ENCODE data around the gene VPS9D1. TPM values are rescaled to one million over a fixed set of nuclear protein-coding genes. Genes with fewer than 3 reads are reported as not detected.
A peak's percentile ranks its signal among the peaks of the same experiment; 100 is the strongest.

The VPS9D1 gene
- total and polyA plus RNA-seq, 2 experiments from 2014 or later, result 2.1 to 2.2 TPM

DNA sequence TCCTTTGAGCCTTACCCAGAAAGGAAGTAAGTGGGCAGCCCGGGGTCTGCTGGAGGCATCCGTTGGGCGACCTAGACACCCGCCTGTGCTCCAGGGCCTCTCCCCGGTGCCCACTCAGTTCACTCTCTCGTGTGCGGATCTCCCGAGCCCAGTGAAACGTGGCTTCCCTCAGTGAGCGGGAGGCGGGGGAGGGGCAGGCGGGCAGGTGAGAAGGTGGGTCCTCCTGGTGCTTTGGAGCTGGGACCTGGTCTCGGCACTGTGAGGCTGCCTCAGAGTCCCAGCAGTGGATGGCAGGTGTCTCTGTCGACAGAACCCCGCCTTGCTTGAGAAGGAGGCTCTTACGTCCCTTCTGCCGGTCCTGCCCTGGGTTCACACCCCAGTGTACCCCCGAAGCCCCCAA, 8.6 kb upstream of the VPS9D1 start:
- 0 out of 3 replicates have a peak, but pooled peaks have one; percentile 4 for ATAC-seq
- peaks cover 49% of the 10 kb centered on the region for H3K36me3 Mint-ChIP-seq (ENCODE audit: low read depth)
- H3K79me2 ChIP-seq (replicated peaks; ENCODE audit: insufficient read depth), result no peaks in the 10 kb centered on the region
- peaks cover 11% of the 10 kb centered on the region; the same call in 1 of the 2 replicates for H3K27me3 ChIP-seq (ENCODE audit: insufficient read depth)
- H2AFZ ChIP-seq, result no peak overlapping the region
- H3K4me3 ChIP-seq, result no peak overlapping the region
- DNase-seq (ENCODE audit: low spot score), result no peak
- H3K4me1 Mint-ChIP-seq, result peaks cover 14% of the 10 kb centered on the region
- H3K27ac Mint-ChIP-seq, result no peak overlapping the region
- no peak for TF ChIP-seq NANOG (IDR thresholded peaks at IDR 0.05; ENCODE audit: borderline replicate concordance)
- TF ChIP-seq, protein P1, sequence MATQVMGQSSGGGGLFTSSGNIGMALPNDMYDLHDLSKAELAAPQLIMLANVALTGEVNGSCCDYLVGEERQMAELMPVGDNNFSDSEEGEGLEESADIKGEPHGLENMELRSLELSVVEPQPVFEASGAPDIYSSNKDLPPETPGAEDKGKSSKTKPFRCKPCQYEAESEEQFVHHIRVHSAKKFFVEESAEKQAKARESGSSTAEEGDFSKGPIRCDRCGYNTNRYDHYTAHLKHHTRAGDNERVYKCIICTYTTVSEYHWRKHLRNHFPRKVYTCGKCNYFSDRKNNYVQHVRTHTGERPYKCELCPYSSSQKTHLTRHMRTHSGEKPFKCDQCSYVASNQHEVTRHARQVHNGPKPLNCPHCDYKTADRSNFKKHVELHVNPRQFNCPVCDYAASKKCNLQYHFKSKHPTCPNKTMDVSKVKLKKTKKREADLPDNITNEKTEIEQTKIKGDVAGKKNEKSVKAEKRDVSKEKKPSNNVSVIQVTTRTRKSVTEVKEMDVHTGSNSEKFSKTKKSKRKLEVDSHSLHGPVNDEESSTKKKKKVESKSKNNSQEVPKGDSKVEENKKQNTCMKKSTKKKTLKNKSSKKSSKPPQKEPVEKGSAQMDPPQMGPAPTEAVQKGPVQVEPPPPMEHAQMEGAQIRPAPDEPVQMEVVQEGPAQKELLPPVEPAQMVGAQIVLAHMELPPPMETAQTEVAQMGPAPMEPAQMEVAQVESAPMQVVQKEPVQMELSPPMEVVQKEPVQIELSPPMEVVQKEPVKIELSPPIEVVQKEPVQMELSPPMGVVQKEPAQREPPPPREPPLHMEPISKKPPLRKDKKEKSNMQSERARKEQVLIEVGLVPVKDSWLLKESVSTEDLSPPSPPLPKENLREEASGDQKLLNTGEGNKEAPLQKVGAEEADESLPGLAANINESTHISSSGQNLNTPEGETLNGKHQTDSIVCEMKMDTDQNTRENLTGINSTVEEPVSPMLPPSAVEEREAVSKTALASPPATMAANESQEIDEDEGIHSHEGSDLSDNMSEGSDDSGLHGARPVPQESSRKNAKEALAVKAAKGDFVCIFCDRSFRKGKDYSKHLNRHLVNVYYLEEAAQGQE (IDR thresholded peaks at IDR 0.05; ENCODE audit: unreplicated experiment), result no peak
- TF ChIP-seq, protein P2, sequence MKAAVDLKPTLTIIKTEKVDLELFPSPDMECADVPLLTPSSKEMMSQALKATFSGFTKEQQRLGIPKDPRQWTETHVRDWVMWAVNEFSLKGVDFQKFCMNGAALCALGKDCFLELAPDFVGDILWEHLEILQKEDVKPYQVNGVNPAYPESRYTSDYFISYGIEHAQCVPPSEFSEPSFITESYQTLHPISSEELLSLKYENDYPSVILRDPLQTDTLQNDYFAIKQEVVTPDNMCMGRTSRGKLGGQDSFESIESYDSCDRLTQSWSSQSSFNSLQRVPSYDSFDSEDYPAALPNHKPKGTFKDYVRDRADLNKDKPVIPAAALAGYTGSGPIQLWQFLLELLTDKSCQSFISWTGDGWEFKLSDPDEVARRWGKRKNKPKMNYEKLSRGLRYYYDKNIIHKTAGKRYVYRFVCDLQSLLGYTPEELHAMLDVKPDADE (IDR thresholded peaks at IDR 0.05), result no peak
- no peak for TF ChIP-seq POLR2AphosphoS5 (IDR thresholded peaks at IDR 0.05; ENCODE audit: low read depth)
- no peak for TF ChIP-seq CREB1 (CRISPR knock-in tag; IDR thresholded peaks at IDR 0.05; ENCODE audit: low read depth)
- TF ChIP-seq, protein P3, sequence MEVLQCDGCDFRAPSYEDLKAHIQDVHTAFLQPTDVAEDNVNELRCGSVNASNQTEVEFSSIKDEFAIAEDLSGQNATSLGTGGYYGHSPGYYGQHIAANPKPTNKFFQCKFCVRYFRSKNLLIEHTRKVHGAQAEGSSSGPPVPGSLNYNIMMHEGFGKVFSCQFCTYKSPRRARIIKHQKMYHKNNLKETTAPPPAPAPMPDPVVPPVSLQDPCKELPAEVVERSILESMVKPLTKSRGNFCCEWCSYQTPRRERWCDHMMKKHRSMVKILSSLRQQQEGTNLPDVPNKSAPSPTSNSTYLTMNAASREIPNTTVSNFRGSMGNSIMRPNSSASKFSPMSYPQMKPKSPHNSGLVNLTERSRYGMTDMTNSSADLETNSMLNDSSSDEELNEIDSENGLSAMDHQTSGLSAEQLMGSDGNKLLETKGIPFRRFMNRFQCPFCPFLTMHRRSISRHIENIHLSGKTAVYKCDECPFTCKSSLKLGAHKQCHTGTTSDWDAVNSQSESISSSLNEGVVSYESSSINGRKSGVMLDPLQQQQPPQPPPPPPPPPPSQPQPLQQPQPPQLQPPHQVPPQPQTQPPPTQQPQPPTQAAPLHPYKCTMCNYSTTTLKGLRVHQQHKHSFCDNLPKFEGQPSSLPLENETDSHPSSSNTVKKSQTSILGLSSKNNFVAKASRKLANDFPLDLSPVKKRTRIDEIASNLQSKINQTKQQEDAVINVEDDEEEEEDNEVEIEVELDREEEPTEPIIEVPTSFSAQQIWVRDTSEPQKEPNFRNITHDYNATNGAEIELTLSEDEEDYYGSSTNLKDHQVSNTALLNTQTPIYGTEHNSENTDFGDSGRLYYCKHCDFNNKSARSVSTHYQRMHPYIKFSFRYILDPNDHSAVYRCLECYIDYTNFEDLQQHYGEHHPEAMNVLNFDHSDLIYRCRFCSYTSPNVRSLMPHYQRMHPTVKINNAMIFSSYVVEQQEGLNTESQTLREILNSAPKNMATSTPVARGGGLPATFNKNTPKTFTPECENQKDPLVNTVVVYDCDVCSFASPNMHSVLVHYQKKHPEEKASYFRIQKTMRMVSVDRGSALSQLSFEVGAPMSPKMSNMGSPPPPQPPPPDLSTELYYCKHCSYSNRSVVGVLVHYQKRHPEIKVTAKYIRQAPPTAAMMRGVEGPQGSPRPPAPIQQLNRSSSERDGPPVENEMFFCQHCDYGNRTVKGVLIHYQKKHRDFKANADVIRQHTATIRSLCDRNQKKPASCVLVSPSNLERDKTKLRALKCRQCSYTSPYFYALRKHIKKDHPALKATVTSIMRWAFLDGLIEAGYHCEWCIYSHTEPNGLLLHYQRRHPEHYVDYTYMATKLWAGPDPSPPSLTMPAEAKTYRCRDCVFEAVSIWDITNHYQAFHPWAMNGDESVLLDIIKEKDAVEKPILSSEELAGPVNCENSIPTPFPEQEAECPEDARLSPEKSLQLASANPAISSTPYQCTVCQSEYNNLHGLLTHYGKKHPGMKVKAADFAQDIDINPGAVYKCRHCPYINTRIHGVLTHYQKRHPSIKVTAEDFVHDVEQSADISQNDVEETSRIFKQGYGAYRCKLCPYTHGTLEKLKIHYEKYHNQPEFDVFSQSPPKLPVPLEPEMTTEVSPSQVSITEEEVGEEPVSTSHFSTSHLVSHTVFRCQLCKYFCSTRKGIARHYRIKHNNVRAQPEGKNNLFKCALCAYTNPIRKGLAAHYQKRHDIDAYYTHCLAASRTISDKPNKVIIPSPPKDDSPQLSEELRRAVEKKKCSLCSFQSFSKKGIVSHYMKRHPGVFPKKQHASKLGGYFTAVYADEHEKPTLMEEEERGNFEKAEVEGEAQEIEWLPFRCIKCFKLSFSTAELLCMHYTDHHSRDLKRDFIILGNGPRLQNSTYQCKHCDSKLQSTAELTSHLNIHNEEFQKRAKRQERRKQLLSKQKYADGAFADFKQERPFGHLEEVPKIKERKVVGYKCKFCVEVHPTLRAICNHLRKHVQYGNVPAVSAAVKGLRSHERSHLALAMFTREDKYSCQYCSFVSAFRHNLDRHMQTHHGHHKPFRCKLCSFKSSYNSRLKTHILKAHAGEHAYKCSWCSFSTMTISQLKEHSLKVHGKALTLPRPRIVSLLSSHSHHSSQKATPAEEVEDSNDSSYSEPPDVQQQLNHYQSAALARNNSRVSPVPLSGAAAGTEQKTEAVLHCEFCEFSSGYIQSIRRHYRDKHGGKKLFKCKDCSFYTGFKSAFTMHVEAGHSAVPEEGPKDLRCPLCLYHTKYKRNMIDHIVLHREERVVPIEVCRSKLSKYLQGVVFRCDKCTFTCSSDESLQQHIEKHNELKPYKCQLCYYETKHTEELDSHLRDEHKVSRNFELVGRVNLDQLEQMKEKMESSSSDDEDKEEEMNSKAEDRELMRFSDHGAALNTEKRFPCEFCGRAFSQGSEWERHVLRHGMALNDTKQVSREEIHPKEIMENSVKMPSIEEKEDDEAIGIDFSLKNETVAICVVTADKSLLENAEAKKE (CRISPR knock-in tag; IDR thresholded peaks at IDR 0.05), result no peak
- TF ChIP-seq, protein P4, sequence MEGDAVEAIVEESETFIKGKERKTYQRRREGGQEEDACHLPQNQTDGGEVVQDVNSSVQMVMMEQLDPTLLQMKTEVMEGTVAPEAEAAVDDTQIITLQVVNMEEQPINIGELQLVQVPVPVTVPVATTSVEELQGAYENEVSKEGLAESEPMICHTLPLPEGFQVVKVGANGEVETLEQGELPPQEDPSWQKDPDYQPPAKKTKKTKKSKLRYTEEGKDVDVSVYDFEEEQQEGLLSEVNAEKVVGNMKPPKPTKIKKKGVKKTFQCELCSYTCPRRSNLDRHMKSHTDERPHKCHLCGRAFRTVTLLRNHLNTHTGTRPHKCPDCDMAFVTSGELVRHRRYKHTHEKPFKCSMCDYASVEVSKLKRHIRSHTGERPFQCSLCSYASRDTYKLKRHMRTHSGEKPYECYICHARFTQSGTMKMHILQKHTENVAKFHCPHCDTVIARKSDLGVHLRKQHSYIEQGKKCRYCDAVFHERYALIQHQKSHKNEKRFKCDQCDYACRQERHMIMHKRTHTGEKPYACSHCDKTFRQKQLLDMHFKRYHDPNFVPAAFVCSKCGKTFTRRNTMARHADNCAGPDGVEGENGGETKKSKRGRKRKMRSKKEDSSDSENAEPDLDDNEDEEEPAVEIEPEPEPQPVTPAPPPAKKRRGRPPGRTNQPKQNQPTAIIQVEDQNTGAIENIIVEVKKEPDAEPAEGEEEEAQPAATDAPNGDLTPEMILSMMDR (conservative IDR thresholded peaks at IDR 0.05; ENCODE audit: low read depth in 2 of 2), result no peak
- TF ChIP-seq JUNB (IDR thresholded peaks at IDR 0.05; ENCODE audit: unreplicated experiment), result no peak
- no peak for TF ChIP-seq ZNF114 (CRISPR knock-in tag; IDR thresholded peaks at IDR 0.05)
- no peak for TF ChIP-seq EZH2phosphoT487 (IDR thresholded peaks at IDR 0.05; ENCODE audit: unreplicated experiment)
- H4K20me1 ChIP-seq (replicated peaks; ENCODE audit: insufficient read depth), result peaks cover 12% of the 10 kb centered on the region; the same call in 1 of the 2 replicates
- H3F3A ChIP-seq (replicated peaks; ENCODE audit: low read depth), result peaks cover 9% of the 10 kb centered on the region; the same call in 1 of the 2 replicates
- H3K4me3 Mint-ChIP-seq, result no peak overlapping the region
- H3K36me3 ChIP-seq (ENCODE audit: insufficient read depth), result peaks cover 5% of the 10 kb centered on the region; the same call in 1 of the 2 replicates
- H3K4me2 ChIP-seq, result no peak overlapping the region
- H3K27me3 Mint-ChIP-seq (ENCODE audit: insufficient read depth, low read depth, poor library complexity), result peaks cover 24% of the 10 kb centered on the region
- H3K9me2 ChIP-seq (ENCODE audit: insufficient read depth), result no peaks in the 10 kb centered on the region
- no peaks in the 10 kb centered on the region; the same call in 2 of the 3 replicates for H3K9me3 Mint-ChIP-seq
- H3K4me1 ChIP-seq (ENCODE audit: insufficient read depth), result no peaks in the 10 kb centered on the region
- no peak overlapping the region for H3K27ac ChIP-seq (ENCODE audit: low read depth)

Measured in GM23338 (cell line).